ENCODE data around the gene ARID3C. TPM values are rescaled to one million over a fixed set of nuclear protein-coding genes. Genes with fewer than 3 reads are reported as not detected.
A peak's percentile ranks its signal among the peaks of the same experiment; 100 is the strongest.

The ARID3C gene, protein sequence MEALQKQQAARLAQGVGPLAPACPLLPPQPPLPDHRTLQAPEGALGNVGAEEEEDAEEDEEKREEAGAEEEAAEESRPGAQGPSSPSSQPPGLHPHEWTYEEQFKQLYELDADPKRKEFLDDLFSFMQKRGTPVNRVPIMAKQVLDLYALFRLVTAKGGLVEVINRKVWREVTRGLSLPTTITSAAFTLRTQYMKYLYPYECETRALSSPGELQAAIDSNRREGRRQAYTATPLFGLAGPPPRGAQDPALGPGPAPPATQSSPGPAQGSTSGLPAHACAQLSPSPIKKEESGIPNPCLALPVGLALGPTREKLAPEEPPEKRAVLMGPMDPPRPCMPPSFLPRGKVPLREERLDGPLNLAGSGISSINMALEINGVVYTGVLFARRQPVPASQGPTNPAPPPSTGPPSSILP
- not detected for total RNA-seq
- polyA plus RNA-seq: not detected
- long read RNA-seq, donor 1: 0 reads
- long read RNA-seq, donor 2: 0 reads
- long read RNA-seq, donor 3: 0 reads
- long read RNA-seq, donor 4: 0 reads
- long read RNA-seq, donor 5: 0 reads
- long read RNA-seq, donor 6: 0 reads
- long read RNA-seq, donor 7: 0 reads
- long read RNA-seq, donor 8: 0 reads
- long read RNA-seq, donor 9: 0 reads
- long read RNA-seq, donor 10: 0 reads

GRCh38 chr9:34628656-34629490, at the start of gene ARID3C:
Gene ARID3C, minus strand, starts transcription at chr9:34629066. Its CDS starts 1,052 bp downstream, at chr9:34628014.
- peak within 1 kb of the TSS; percentile 46 to 57 (median 46) for H3K4me3 ChIP-seq
- intact Hi-C loops (cut with DNase I; ENCODE audit: low total_unique reads): no loop called here
- no peaks in the 10 kb centered on the region for H3K36me3 ChIP-seq
- no peak for TF ChIP-seq EP300 (IDR thresholded peaks at IDR 0.05)
- TF ChIP-seq CTCF (IDR thresholded peaks at IDR 0.05): no peak
- no peak for TF ChIP-seq POLR2A (IDR thresholded peaks at IDR 0.05)
- no peak for TF ChIP-seq POLR2AphosphoS5 (IDR thresholded peaks at IDR 0.05)
- no peaks in the 10 kb centered on the region for H3K9me3 ChIP-seq
- 1 to 2% (median 2%) methylated on average over 40 to 69 of the region's 69 CpGs for WGBS, 5 donors
- peak within 1 kb of the TSS in 1 of 5 donors; percentile 6 for H3K27ac ChIP-seq
- DNase-seq: peak; percentile 61 to 79
- H3K4me1 ChIP-seq: peaks cover 13 to 27% (median 21%) of the 10 kb centered on the region in 4 donors
- H3K27me3 ChIP-seq: peaks cover 23 to 74% (median 70%) of the 10 kb centered on the region in 3 donors

- Histone ChIP-seq H3K27ac (no peak overlapping the region), H3K27me3 (no peaks in the 10 kb centered on the region), H3K9me3 (no peaks in the 10 kb centered on the region), H3K36me3 (peaks cover 0 to 2% (median 0%) of the 10 kb centered on the region in 4 donors), H3K4me3 (no peak overlapping the region), H3K4me1 (no peaks in the 10 kb centered on the region)
- intact Hi-C loops (cut with DNase I; ENCODE audit: low total_unique reads): no loop called here
- 95 to 100% (median 100%) methylated on average over 2 of the region's 2 CpGs for WGBS, 5 donors
- TF ChIP-seq POLR2AphosphoS5 (IDR thresholded peaks at IDR 0.05) (no peak), EP300 (IDR thresholded peaks at IDR 0.05) (no peak)
- no peak for DNase-seq
Measured at GRCh38 chr9:34675869-34676268, 47.0 kb upstream of the ARID3C start.

- peak; percentile 64 to 88 for DNase-seq
- Histone ChIP-seq H3K36me3 (peaks cover 0 to 2% (median 0%) of the 10 kb centered on the region in 4 donors), H3K4me1 (no peaks in the 10 kb centered on the region), H3K9me3 (no peaks in the 10 kb centered on the region), H3K4me3 (no peak overlapping the region), H3K27me3 (no peaks in the 10 kb centered on the region), H3K27ac (no peak overlapping the region)
- TF ChIP-seq CTCF (IDR thresholded peaks at IDR 0.05) (peak in 5 of 7 experiments; percentile 29 to 66 (median 44)), POLR2A (IDR thresholded peaks at IDR 0.05) (no peak)
- intact Hi-C loops (cut with DNase I; ENCODE audit: low total_unique reads): no loop called here
- WGBS, 5 donors: 31 to 55% (median 36%) methylated on average over 10 of the region's 10 CpGs
Measured at GRCh38 chr9:34675048-34675714, 46.3 kb upstream of the ARID3C start.

DNA sequence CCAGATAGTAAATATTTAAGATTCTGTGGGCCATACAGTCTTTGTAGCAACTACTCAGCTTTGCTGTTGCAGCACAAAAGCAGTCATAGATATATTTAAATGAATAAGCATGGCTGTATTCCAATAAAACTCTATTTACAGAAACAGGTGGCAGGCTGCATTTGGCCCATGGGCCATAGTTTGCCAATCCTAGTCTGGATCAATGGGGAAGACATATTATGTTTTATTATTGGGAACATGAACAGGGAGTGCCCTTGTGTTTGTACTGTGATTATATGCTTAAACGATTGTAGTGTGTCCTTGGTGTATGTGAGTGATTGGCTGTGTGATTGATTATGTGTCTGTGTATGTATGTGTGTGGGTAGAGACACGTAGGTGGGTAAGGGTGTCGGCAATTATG, 45.6 kb upstream of the ARID3C start:
- H3K36me3 ChIP-seq: peaks cover 0 to 10% (median 2%) of the 10 kb centered on the region in 4 donors
- no peaks in the 10 kb centered on the region for H3K9me3 ChIP-seq
- H3K4me3 ChIP-seq: no peak overlapping the region
- intact Hi-C loops (cut with DNase I; ENCODE audit: low total_unique reads): no loop called here
- no peaks in the 10 kb centered on the region for H3K27me3 ChIP-seq
- TF ChIP-seq POLR2AphosphoS5 (IDR thresholded peaks at IDR 0.05): no peak
- no peak for TF ChIP-seq EP300 (IDR thresholded peaks at IDR 0.05)
- no peak for TF ChIP-seq POLR2A (IDR thresholded peaks at IDR 0.05)
- no peak for TF ChIP-seq CTCF (IDR thresholded peaks at IDR 0.05)
- WGBS, 5 donors: 57 to 72% (median 67%) methylated on average over 3 of the region's 3 CpGs
- no peak for DNase-seq
- H3K27ac ChIP-seq: no peak overlapping the region
- no peaks in the 10 kb centered on the region for H3K4me1 ChIP-seq
